OCI-LY1 (cell line): ENCODE results near the gene TBX15.

ENCODE experiments used
- CTCF ChIP-seq: fragments of 200-600 bp; sonication (generic), shearing (Covaris generic); IDR thresholded peaks from 2 replicates; pipeline ENCODE4 v1.5.1; 2017; ENCODE audit warnings: mild to moderate bottlenecking, antibody characterized with exemption, low read length, moderate library complexity, mixed read lengths
- EZH2 ChIP-seq: fragments of 200-600 bp; sonication (generic), shearing (Covaris generic); IDR thresholded peaks from 2 replicates; pipeline ENCODE4 v1.8.0; 2017; ENCODE audit warnings: borderline replicate concordance, mixed run types, mild to moderate bottlenecking, antibody characterized with exemption, low read length, moderate library complexity, mixed read lengths

GRCh38 chr1:118861216-118861615 lies 126.9 kb downstream of the TBX15 start:
- TF ChIP-seq CTCF (no peak), EZH2 (no peak)
